A673 (cell line): Measurements from ENCODE around the gene RDX. TPM values are rescaled to one million over a fixed set of nuclear protein-coding genes. Genes with fewer than 3 reads are reported as not detected.

Experiments used
- BruUV-seq: library from RNA; stranded (reverse); fragments of 400-500 nt; replicated peaks from 2 replicates; lab custom pipeline; 2021; lab: Mats Ljungman, UMichigan
- CTCF ChIA-PET: fragments of 300-600 bp; sonication (Branson Sonifier 250); formaldehyde crosslinking; loops from one replicate; lab custom pipeline; 2022; ENCODE audit warnings: antibody characterized with exemption; lab: Charles Lee
- POLR2A ChIA-PET: fragments of 300-600 bp; sonication (Branson Sonifier 250); formaldehyde crosslinking; loops from one replicate; lab custom pipeline; 2022; ENCODE audit warnings: antibody characterized with exemption; ENCODE audit not compliant: low non-redundant PET; lab: Charles Lee
- DNase-seq: peaks from one replicate; pipeline ENCODE4 v3.0.0-alpha.2; 2015; ENCODE audit warnings: low spot score
- H3K27ac ChIP-seq: fragments of 200-600 bp; sonication (generic); 2 replicates; pipeline ENCODE4 v1.5.1; 2016; ENCODE audit warnings: mixed run types, low read depth, mild to moderate bottlenecking, mixed read lengths, antibody characterized with exemption, low read length; ENCODE audit not compliant: poor library complexity, severe bottlenecking
- H3K27me3 ChIP-seq: fragments of 200-600 bp; sonication (generic); replicated peaks from 2 replicates; pipeline ENCODE4 v1.6.1; 2017; ENCODE audit warnings: mixed run types, low read depth, mild to moderate bottlenecking, mixed read lengths, antibody characterized with exemption, low read length; ENCODE audit not compliant: insufficient read depth, poor library complexity
- H3K36me3 ChIP-seq: fragments of 200-600 bp; sonication (generic); 2 replicates; pipeline ENCODE4 v1.6.1; 2016; ENCODE audit warnings: mixed run types, mild to moderate bottlenecking, mixed read lengths, antibody characterized with exemption, low read length; ENCODE audit not compliant: insufficient read depth, poor library complexity, severe bottlenecking
- H3K4me1 ChIP-seq: fragments of 200-600 bp; sonication (generic); 2 replicates; pipeline ENCODE4 v1.6.1; 2017; ENCODE audit warnings: mixed run types, mild to moderate bottlenecking, mixed read lengths, antibody characterized with exemption, low read length; ENCODE audit not compliant: insufficient read depth, poor library complexity, severe bottlenecking
- H3K4me3 ChIP-seq: fragments of 200-600 bp; sonication (generic); 2 replicates; pipeline ENCODE4 v1.5.1; 2016; ENCODE audit warnings: low read depth, mixed run types, mild to moderate bottlenecking, mixed read lengths, low read length; ENCODE audit not compliant: poor library complexity, severe bottlenecking
- H3K9me3 ChIP-seq: fragments of 200-600 bp; sonication (generic); 2 replicates; pipeline ENCODE4 v1.6.1; 2016; ENCODE audit warnings: mixed run types, low read depth, mild to moderate bottlenecking, mixed read lengths, antibody characterized with exemption, low read length; ENCODE audit not compliant: poor library complexity, severe bottlenecking
- EZH2 ChIP-seq: fragments of 200-600 bp; sonication (generic); IDR thresholded peaks from 2 replicates; pipeline ENCODE4 v1.6.1; 2017; ENCODE audit warnings: borderline replicate concordance, low read depth, mild to moderate bottlenecking, mixed read lengths, antibody characterized with exemption, low read length; ENCODE audit not compliant: poor library complexity, severe bottlenecking
- intact Hi-C: fragments of 100-400 bp; cut with micrococcal nuclease; formaldehyde crosslinking; loops from one replicate; pipeline ENCODE4 v1.10.0; 2022; ENCODE audit not compliant: unreplicated experiment
- total RNA-seq: library from RNA; stranded (reverse); gene quantifications from 2 replicates; pipeline ENCODE4 v1.2.3, GENCODE V29; 2021
- TF ChIP-seq, protein P1 (sequence below): fragments of 300-800, 200-600 bp; sonication (generic); conservative IDR thresholded peaks from 2 replicates; pipeline ENCODE4 v1.5.1; 2017; ENCODE audit warnings: low read depth, mild to moderate bottlenecking, antibody characterized with exemption, low read length, moderate library complexity, mixed read lengths

The RDX gene
- total RNA-seq, 1 experiment from 2014 or later: 395 TPM

GRCh38 chr11:110336054-110336453, 39.6 kb upstream of the RDX start:
- Histone ChIP-seq H3K4me3 (no peak overlapping the region), H3K27ac (no peak overlapping the region), H3K9me3 (no peaks in the 10 kb centered on the region), H3K36me3 (no peaks in the 10 kb centered on the region), H3K27me3 (no peaks in the 10 kb centered on the region), H3K4me1 (peaks cover 3% of the 10 kb centered on the region)
- BruUV-seq: no TSS peak
- intact Hi-C loops: no loop called here
- CTCF ChIA-PET: no interaction called here
- TF ChIP-seq, protein P1, sequence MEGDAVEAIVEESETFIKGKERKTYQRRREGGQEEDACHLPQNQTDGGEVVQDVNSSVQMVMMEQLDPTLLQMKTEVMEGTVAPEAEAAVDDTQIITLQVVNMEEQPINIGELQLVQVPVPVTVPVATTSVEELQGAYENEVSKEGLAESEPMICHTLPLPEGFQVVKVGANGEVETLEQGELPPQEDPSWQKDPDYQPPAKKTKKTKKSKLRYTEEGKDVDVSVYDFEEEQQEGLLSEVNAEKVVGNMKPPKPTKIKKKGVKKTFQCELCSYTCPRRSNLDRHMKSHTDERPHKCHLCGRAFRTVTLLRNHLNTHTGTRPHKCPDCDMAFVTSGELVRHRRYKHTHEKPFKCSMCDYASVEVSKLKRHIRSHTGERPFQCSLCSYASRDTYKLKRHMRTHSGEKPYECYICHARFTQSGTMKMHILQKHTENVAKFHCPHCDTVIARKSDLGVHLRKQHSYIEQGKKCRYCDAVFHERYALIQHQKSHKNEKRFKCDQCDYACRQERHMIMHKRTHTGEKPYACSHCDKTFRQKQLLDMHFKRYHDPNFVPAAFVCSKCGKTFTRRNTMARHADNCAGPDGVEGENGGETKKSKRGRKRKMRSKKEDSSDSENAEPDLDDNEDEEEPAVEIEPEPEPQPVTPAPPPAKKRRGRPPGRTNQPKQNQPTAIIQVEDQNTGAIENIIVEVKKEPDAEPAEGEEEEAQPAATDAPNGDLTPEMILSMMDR: no peak
- TF ChIP-seq EZH2: no peak
- no peak for DNase-seq
- POLR2A ChIA-PET: no interaction called here

- Histone ChIP-seq H3K27ac (no peak overlapping the region), H3K36me3 (no peaks in the 10 kb centered on the region), H3K4me3 (no peak overlapping the region), H3K27me3 (no peaks in the 10 kb centered on the region), H3K4me1 (peaks cover 3% of the 10 kb centered on the region), H3K9me3 (no peaks in the 10 kb centered on the region)
- intact Hi-C loops: no loop called here
- no TSS peak for BruUV-seq
- POLR2A ChIA-PET: no interaction called here
- DNase-seq: no peak
- CTCF ChIA-PET: no interaction called here
- no peak for TF ChIP-seq EZH2
- TF ChIP-seq, protein P1: no peak
Observed at GRCh38 chr11:110335358-110335757, 38.9 kb upstream of the RDX start.

DNA sequence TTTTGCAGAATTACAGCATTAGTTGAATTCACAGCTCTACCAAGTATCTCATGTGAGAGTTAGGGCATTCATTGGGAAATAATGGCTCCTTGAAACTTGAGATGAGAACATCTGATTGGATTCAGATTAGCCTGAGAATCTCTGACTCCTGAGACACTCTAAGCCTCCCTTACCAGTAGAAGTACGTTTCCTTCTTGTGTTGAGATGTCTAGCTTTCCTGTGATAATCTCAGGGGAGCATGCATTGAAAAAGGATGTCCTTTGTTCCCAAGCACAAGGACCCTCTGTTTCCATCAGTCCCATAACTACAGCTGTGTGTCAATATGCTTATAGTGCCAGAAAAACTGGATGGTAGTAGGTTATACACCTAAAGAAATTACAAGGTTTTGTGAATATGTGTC, 35.2 kb upstream of the RDX start:
- intact Hi-C loops: no loop called here
- H3K36me3 ChIP-seq: no peaks in the 10 kb centered on the region
- ChIA-PET CTCF (no interaction called here), POLR2A (interaction anchor here (0.6 kb wide), 1 partner anchor 8 kb away, joined by 4 read pairs; no protein-coding TSS in a partner anchor)
- H3K27ac ChIP-seq: no peak overlapping the region
- no peak for DNase-seq
- H3K4me3 ChIP-seq: no peak overlapping the region
- H3K4me1 ChIP-seq: peaks cover 4% of the 10 kb centered on the region
- BruUV-seq: no TSS peak
- H3K27me3 ChIP-seq: no peaks in the 10 kb centered on the region
- H3K9me3 ChIP-seq: no peaks in the 10 kb centered on the region
- no peak for TF ChIP-seq EZH2
- TF ChIP-seq, protein P1: no peak
